ENCODE results near the gene ANKMY1.

Gene ANKMY1

GRCh38 chr2:240594511-240595380 is 37.0 kb upstream of the ANKMY1 start:
- no peak for DNase-seq

- DNase-seq, result no peak
These were observed 36.1 kb upstream of the ANKMY1 start for GRCh38 chr2:240593703-240594451.

GRCh38 chr2:240593026-240593702 is 35.4 kb upstream of the ANKMY1 start:
- DNase-seq, result no peak

GRCh38 chr2:240591784-240592183 is 34.0 kb upstream of the ANKMY1 start:
- DNase-seq, result no peak

GRCh38 chr2:240591226-240591625 is 33.4 kb upstream of the ANKMY1 start:
- DNase-seq, result no peak

- no peak for DNase-seq
These were observed 32.9 kb upstream of the ANKMY1 start for GRCh38 chr2:240590681-240591111.

GRCh38 chr2:240589850-240590525 is 32.2 kb upstream of the ANKMY1 start:
- DNase-seq, result no peak

GRCh38 chr2:240589375-240589774 is 31.6 kb upstream of the ANKMY1 start:
- DNase-seq, result no peak

GRCh38 chr2:240588669-240589068 is 30.9 kb upstream of the ANKMY1 start:
- DNase-seq, result no peak

- no peak for DNase-seq
These were observed 30.3 kb upstream of the ANKMY1 start for GRCh38 chr2:240588006-240588655.

GRCh38 chr2:240586919-240587800 is 29.4 kb upstream of the ANKMY1 start:
- no peak for DNase-seq

- peak; percentile 89 for DNase-seq
These were observed 28.6 kb upstream of the ANKMY1 start, which contains the start of gene CAPN10 for GRCh38 chr2:240586198-240586918. TSS of gene CAPN10 (plus strand) at chr2:240586734. CDS start at chr2:240586912, 178 bp downstream.

- DNase-seq, result no peak
These were observed 28.0 kb upstream of the ANKMY1 start for GRCh38 chr2:240585681-240586197.

GRCh38 chr2:240585101-240585500 is 27.3 kb upstream of the ANKMY1 start:
- no peak for DNase-seq

- peak; percentile 77 for DNase-seq
These were observed 26.8 kb upstream of the ANKMY1 start for GRCh38 chr2:240584486-240585031.

GRCh38 chr2:240583774-240584173 is 26.0 kb upstream of the ANKMY1 start:
- DNase-seq, result no peak

GRCh38 chr2:240582781-240583180 is 25.0 kb upstream of the ANKMY1 start:
- DNase-seq, result no peak

GRCh38 chr2:240581811-240582210 is 24.0 kb upstream of the ANKMY1 start:
- no peak for DNase-seq

GRCh38 chr2:240579771-240580614 is 22.2 kb upstream of the ANKMY1 start:
- DNase-seq, result no peak
